Brain microvascular endothelial cell (primary cell): ENCODE data around the gene KDM5B.
A peak's percentile ranks its signal among the peaks of the same experiment; 100 is the strongest.

Experiments
- DNase-seq: peaks from one replicate; pipeline ENCODE4 v3.0.0-alpha.2; 2020
- H3K27ac ChIP-seq: fragments of 250-450 bp; sonication (Bioruptor Pico); 2 replicates; pipeline ENCODE4 v1.5.1; 2020; ENCODE audit warnings: mild to moderate bottlenecking, moderate library complexity
- H3K27me3 ChIP-seq: fragments of 250-450 bp; sonication (Bioruptor Pico); replicated peaks from 2 replicates; pipeline ENCODE4 v1.5.1; 2020; ENCODE audit warnings: mild to moderate bottlenecking
- H3K36me3 ChIP-seq: fragments of 250-450 bp; sonication (Bioruptor Pico); replicated peaks from 2 replicates; pipeline ENCODE4 v1.5.1; 2020; ENCODE audit warnings: mild to moderate bottlenecking
- H3K4me3 ChIP-seq: 2 replicates; pipeline ENCODE4 v1.5.1; 2011; ENCODE audit warnings: low read depth, mild to moderate bottlenecking, control low read depth, low read length, moderate library complexity
- in situ Hi-C: cut with HindIII; loops from 2 replicates; pipeline ENCODE4 v1.10.0; 2017; ENCODE audit warnings: low sequenced_read_pairs, low pct_ligation_motif_present
- TF ChIP-seq, protein P1 (sequence below): IDR thresholded peaks from 2 replicates; pipeline ENCODE4 v1.5.1; 2011; ENCODE audit warnings: low read depth, mild to moderate bottlenecking, moderate library complexity, low read length, control low read depth, inconsistent platforms; ENCODE audit errors: missing control alignments

KDM5B gene

DNA sequence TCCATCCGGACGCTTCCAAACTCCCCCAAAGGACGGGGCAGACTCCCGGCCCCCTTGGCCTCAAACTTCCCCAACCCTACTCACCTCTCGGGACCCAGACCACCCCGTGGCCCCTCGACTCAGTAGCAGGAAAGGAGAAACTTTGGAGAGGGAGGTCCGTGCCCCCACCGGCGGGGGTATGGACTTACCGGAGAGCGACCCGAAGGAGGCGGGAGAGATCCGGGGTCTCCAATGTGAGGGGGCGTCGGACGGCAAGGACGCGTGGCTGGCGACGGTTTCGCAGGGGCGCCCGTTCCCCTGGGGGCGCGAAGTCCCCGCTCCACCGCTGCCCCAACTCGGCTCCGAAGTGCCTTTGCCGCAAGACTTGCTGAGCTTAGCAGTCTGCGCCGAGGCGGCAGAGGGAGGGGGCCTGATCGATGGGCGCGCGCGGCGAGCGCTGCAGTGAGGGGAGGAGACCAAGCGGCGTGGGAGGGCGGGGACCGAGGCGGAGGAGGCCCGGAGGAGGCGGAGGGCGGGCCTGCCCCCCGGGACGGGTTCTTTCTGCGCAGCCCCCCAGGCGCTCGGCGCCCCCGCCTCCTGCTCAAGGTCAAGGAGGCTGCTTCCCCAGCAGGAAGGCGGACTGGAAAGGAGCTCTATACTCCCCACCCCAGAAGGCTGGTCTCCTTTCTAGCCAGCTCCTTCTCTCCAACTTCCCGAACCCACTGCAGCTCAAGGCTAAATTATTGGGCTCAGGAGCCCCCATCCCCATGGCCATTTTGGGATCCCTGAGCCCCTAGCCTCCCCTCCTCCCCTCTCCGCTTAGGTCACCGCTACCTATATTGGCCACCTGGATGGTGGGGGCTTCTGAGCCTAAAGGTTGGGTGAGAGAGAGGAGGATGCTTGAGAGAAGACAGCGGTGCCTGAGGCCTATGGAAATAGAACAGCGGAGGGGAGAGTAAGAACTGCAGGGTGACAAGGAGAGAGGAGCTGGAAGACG, 97.9 kb downstream of the KDM5B start, which contains the start of gene SYT2:
SYT2 (minus strand) TSS at position 385 of the 976 bp plus-strand sequence. CDS start 104,682 bp downstream, outside the sequence.
- TF ChIP-seq, protein P1, sequence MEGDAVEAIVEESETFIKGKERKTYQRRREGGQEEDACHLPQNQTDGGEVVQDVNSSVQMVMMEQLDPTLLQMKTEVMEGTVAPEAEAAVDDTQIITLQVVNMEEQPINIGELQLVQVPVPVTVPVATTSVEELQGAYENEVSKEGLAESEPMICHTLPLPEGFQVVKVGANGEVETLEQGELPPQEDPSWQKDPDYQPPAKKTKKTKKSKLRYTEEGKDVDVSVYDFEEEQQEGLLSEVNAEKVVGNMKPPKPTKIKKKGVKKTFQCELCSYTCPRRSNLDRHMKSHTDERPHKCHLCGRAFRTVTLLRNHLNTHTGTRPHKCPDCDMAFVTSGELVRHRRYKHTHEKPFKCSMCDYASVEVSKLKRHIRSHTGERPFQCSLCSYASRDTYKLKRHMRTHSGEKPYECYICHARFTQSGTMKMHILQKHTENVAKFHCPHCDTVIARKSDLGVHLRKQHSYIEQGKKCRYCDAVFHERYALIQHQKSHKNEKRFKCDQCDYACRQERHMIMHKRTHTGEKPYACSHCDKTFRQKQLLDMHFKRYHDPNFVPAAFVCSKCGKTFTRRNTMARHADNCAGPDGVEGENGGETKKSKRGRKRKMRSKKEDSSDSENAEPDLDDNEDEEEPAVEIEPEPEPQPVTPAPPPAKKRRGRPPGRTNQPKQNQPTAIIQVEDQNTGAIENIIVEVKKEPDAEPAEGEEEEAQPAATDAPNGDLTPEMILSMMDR: no peak
- no peaks in the 10 kb centered on the region for H3K36me3 ChIP-seq
- DNase-seq: no peak
- H3K27me3 ChIP-seq: peaks cover 62% of the 10 kb centered on the region
- peak within 1 kb of the TSS; percentile 15 for H3K4me3 ChIP-seq
- no peak within 1 kb of the TSS for H3K27ac ChIP-seq
- in situ Hi-C loops: no loop called here

DNA sequence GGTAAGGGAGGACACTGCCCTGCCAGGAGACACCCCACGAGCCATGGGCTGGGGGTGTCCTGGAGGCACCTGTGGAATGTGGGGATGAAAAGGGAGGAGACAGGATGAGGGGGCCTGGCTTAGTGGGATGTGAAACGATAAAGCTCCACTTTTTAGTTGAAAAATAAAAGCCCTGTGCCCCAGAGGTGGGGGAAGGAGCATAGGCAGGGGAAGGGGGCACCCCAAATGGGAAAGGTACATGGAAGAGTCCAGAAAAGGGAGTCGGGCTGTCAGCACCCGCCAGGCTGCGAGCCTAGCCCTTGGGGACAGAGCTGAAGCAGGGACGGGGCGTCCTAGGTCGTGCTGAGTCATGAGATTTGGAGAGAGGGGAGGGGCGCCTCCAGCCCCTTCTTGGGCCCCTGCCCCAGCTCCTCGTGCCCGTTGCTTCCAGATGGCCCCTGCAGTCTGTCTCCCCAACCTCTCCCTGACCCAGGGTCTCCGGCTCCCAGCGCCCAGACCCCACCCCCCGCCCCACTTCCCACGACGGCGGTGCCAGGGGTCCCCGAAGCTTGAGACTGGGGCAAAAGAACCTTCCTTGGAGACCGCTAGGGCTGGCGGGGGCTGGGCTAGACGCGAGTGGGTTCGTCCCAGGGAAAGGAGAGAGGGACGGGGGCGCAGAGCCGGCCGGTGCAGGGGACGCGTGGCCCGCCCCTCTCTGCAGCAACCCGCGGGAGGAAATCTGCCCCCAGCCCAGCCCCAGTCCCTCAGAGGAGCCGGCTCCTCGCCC, 98.8 kb downstream of the KDM5B start:
- TF ChIP-seq, protein P1: no peak
- DNase-seq: no peak
- no peaks in the 10 kb centered on the region for H3K36me3 ChIP-seq
- in situ Hi-C loops: no loop called here
- no peak overlapping the region for H3K4me3 ChIP-seq
- peaks cover 67% of the 10 kb centered on the region for H3K27me3 ChIP-seq
- H3K27ac ChIP-seq: no peak overlapping the region

DNA sequence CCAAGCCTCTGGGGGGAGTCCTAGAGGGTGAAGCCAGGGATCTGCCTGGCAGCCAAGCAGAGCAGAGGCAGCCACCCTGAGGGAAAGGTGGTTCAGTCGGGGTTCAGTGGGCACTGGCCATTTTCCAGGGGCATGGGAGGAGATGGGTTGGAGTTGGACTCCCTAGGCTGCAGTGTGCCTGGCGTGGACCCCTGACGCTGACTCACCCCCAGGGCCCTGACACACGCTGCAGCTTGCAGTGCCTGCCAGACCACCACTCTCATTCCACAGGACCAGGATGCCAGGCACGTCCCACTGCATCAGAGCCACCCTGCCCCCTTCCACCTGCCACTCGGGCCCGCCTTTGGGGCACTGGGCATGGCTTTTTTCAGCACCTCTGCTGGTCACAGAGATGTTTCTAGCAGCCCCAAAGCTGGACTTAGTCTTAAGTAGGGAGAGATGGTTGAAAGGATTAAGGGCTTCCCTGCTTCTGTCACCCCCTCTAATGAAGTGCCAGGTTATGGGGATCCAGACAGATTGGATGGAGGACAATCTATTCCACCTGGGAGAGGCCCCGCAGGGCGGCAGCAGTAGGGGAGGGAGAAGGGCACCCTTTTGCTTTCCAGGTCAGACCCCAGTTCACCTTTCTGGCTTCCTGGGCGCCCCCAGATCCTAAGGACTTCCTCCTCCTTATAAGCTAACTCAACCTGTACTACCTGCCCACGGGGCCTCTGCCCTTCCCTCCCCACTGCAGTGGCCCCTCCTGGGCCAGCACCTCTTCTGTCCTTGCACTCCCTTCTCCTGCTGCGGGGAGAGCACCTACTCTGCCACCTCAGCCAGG, 99.6 kb downstream of the KDM5B start:
- Histone ChIP-seq H3K36me3 (no peaks in the 10 kb centered on the region), H3K27ac (no peak overlapping the region), H3K27me3 (peaks cover 72% of the 10 kb centered on the region), H3K4me3 (no peak overlapping the region)
- no peak for DNase-seq
- in situ Hi-C loops: no loop called here
- TF ChIP-seq, protein P1: no peak

DNA sequence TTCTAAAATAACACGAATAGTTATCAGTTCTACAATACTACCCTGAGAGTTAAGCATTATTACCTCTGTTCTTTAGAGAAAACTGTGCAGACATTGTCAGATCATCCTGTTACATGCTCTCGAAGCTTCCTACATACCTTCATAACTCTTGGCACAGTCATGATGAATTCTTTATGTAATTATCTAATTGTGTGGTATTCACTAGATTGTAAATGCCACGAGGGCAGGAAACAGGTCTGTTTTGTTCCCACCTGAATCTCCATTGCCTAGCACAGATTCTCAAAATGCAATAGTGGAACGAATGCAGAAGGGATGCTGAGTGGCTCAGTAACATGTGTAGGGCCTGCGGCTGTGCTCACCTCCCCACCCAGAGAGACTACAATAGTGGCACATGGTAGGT, 101.4 kb downstream of the KDM5B start:
- Histone ChIP-seq H3K27ac (no peak overlapping the region), H3K27me3 (peaks cover 74% of the 10 kb centered on the region), H3K36me3 (no peaks in the 10 kb centered on the region), H3K4me3 (no peak overlapping the region)
- TF ChIP-seq, protein P1: no peak
- in situ Hi-C loops: no loop called here
- DNase-seq: no peak

DNA sequence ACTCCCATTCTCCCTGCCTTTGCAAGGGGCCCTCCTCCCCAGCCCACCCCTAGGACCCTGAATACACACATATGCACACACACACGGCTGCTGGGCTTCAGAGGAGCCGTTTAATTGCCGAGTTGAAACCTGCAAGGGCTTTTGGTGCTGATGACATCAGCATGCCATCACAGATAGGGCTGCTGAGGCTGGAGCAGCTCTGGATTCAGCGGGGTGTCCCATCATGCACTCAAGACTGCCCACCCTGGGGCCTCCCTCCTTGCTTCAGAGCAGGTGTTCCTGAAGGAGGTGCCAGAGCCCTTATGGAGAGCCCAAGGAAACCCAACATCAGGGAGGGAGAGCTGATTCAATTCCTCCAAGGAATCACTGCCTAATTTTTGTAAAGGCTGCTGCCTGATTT, 103.6 kb downstream of the KDM5B start:
- no peak overlapping the region for H3K27ac ChIP-seq
- H3K27me3 ChIP-seq: peaks cover 58% of the 10 kb centered on the region
- in situ Hi-C loops: no loop called here
- no peak for DNase-seq
- H3K4me3 ChIP-seq: no peak overlapping the region
- TF ChIP-seq, protein P1: no peak
- no peaks in the 10 kb centered on the region for H3K36me3 ChIP-seq
